ENCODE results near the gene ZDHHC8.

DNA sequence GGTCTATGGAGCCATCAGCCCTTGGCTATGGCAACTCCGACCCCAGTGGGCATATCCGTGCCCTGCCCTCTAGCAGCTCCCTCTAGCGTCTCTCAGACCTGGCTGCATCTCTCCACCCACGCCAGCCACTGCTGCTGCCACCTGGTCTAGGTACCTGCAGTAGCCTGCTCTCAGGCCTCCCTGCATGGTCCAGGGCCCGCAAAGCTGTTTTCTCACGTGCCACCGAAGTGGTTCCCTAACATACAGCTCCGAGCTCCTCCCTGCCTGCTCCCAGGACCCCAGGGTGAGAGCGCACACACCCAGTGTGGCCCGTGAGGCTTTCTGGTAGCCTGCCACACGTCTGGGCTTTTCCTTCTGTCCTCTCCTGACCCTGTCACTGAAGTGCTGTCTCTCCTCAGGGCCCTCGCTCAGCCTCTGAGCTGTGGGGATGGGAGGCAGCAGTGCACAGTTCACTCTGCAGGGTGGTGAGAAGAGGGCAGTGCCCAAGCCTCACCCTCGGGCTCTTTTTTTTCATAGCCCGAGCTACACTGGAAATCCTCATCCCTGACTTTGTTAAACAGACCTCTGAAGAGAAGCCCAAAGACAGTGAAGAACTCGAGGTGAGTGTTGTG, 37.3 kb upstream of the ZDHHC8 start:
- TF ChIP-seq, protein P1, sequence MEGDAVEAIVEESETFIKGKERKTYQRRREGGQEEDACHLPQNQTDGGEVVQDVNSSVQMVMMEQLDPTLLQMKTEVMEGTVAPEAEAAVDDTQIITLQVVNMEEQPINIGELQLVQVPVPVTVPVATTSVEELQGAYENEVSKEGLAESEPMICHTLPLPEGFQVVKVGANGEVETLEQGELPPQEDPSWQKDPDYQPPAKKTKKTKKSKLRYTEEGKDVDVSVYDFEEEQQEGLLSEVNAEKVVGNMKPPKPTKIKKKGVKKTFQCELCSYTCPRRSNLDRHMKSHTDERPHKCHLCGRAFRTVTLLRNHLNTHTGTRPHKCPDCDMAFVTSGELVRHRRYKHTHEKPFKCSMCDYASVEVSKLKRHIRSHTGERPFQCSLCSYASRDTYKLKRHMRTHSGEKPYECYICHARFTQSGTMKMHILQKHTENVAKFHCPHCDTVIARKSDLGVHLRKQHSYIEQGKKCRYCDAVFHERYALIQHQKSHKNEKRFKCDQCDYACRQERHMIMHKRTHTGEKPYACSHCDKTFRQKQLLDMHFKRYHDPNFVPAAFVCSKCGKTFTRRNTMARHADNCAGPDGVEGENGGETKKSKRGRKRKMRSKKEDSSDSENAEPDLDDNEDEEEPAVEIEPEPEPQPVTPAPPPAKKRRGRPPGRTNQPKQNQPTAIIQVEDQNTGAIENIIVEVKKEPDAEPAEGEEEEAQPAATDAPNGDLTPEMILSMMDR (IDR thresholded peaks at IDR 0.05; ENCODE audit: low read length) = no peak
- no peak for TF ChIP-seq EZH2 (IDR thresholded peaks at IDR 0.05; ENCODE audit: borderline replicate concordance, low read length)
